NCI-H187 treated with DMSO at 0.1 percent for 48 hours (cell line): ENCODE results near the gene SAMD5.
"Not testable (repeated sequence)": the region's sequence is repeated elsewhere in the genome, so short reads cannot be mapped to it uniquely, and the experiment has no call there.

Experiments
- DNase-seq: peaks from one replicate; lab custom pipeline; 2025; lab: John Stamatoyannopoulos, UW

SAMD5 gene

DNA sequence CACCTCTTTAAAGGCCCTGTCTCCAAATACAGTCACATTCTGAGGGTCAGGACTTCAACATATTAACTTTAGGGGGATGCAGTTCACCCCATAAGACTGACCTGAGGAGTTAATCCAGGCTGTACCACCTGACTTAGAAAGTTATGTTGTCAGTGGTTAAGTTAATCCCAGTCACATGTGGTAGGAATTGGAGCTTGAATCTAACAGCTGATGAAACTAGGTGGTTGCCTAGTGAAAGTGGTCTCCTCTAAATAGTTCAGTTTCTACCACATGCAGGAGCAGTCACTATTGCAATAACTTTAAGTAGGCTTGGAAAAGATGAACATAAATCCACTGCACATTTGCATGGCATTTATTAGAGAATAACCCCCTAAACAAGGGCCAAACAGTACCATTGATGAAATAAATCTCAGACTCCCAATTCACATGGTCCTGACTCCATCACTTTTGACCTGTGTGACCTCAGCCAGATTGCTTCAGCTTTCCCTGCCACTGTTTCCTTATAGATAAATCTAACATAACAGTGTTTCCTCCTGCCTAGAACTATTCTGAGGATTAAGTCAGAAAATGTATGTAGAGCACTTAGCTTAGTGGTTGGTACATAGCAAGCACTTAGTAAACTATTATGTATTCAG is 20.1 kb downstream of the SAMD5 start:
- DNase-seq = no peak

DNA sequence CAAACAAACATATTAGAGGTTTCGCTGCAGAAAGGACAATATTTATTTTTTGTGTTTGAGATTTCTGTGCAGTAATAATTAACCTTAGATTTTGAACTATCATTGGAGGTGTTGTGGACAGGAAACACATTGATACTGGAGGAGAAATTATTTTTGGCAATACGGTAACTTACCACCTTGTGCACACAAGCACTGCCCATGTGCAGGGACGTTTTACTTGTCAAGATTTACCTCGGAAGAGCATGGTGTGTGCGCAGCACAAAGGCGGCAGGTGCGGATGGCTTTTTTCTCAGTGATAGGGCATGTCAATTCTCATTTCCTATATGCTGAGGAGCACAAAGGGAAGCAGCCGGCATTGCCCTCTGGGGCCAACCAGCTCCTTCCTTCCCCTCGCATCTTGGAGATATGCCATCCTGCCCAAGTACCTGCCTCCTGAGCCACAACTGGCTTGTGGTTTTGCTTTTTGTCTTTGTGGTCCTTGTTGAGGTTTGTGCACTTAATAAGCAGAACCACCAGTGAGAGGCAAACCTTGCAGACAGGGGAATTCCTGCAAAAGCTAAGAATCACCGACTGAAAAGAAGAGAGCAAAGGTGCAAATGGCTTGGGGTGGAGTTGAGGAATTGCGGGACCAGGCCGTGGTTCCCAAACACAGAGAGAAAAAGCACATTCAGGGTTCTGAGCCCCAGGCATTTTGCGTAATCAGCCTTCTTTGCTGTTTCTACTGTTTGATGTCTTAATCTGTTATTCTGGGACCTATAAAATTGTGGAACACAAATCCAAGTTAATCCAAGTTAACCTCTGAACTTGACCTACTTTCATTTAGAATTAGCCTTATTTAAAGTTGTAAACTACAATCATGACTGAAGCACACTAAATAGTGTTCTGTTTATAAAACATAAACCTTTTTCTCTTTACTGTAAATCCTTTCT is 21.9 kb downstream of the SAMD5 start:
- no peak for DNase-seq

DNA sequence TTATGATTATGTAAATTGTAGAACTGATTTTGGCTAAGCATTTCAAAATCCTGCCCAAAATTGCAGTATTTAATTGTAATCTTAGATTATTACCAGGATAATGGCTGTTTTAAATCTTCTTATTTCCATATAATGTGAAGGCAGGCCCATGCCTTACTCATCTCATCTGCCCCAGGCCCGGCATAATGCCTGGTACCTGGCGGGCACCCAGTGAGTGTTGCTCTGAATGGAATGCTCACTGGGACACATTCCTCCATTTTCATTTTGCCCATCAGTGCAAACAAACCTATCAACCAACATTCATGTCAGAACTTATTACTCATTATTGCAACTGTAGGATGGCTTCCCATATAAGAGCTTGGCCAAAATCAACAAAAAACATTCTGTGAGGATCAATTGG is 22.8 kb downstream of the SAMD5 start:
- DNase-seq = no peak

DNA sequence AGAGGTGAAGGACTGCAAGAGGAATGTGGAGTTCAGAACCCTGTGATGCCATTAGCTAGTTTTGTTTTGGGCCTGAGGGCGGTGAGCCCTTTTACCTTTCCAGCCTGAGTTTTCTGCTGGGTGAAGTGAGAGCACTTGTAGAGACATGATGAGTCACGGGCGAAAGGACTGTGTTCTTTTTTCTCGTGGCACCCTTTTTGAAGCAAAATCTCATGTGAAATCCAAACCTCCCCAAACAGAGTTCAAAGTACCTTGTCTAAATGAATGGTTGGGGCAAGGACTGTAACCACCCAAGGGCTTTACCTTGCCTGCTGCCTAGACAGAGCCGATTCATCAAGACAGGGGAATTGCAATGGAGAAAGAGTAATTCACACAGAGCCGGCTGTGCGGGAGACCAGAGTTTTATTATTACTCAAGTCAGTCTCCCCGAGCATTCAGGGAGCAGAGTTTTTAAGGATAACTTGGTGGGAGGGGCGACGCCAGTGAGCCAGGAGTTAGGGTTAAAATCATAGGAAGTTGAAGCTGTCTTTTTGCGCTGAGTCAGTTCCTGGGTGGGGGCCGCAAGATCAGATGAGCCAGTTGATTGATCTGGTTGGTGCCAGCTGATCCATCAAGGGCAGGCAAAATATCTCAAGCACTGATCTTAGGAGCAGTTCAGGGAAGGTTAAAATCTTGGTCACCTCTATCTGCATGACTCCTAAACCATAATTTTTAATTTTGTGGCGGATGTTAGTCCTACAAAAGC is 25.8 kb downstream of the SAMD5 start:
- no peak for DNase-seq

DNA sequence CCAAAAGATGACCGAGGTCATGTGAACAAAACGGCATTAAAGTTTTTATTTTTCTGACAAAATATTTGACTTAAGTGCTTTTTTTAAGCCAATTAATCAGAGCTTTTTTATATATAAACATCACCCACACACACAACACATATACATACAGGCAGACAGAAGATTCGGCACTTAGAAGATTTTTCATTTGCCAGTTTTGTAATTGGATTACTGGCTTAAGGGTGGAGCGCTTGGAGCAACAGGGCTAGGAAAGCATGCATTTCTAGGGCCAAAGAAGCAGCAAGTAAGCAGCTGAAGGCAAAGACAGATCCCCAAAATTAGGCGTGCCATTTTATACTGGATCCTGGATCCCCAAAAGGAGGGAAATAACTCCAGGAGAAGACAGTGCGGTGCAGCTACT is 30.3 kb downstream of the SAMD5 start:
- no peak for DNase-seq

DNA sequence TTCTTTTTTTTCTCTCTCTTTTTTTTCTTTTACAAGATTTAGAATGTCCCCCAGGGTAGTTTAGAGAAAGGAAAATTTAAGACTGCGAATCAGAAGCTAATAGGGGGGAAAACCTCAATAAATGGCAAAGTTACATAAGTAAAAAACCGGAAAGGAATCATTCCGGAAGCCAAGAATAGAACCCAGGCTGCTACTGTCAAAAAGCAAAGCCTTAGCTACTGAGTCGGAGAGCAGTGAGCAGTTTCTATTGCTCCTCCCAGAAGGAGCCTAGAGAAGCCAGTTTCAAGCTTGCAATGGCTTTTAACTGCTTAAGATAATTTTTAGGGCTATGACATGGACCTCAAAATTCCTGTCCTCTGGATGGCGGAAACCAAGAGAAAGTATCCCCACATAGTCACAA is 31.6 kb downstream of the SAMD5 start:
- no peak for DNase-seq

DNA sequence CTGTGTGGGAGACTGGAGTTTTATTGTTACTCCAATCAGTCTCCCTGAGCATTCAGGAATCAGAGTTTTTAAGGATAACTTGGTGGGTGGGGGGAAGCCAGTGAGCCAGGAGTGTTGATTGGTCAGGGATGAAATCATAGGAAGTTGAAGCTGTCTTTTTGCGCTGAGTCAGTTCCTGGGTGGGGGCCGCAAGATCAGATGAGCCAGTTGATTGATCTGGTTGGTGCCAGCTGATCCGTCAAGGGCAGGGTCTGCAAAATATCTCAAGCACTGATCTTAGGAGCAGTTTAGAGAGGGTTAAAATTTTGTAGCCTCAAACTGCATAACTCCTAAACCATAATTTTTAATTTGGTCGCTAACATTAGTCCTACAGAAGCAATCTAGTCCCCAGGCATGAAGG is 33.9 kb downstream of the SAMD5 start:
- DNase-seq = not testable (repeated sequence)

DNA sequence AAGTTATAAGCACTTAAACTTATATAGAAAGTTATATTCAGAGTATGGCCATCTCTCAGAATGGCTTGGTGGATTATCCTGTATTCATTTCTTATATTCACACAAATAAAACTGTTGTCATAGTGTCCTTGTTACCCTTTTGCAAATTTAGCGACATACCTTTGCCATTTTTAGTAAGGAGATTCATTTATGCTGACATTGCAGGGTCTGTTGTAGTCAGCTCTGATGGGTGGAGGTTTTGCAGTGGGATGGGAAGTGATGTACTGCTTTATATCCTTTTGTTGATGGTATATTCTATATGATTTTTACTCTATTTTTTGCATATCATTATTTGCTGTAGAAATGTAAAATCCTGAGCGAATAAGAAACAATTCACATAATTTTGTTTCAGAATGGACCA is 35.9 kb downstream of the SAMD5 start:
- no peak for DNase-seq

DNA sequence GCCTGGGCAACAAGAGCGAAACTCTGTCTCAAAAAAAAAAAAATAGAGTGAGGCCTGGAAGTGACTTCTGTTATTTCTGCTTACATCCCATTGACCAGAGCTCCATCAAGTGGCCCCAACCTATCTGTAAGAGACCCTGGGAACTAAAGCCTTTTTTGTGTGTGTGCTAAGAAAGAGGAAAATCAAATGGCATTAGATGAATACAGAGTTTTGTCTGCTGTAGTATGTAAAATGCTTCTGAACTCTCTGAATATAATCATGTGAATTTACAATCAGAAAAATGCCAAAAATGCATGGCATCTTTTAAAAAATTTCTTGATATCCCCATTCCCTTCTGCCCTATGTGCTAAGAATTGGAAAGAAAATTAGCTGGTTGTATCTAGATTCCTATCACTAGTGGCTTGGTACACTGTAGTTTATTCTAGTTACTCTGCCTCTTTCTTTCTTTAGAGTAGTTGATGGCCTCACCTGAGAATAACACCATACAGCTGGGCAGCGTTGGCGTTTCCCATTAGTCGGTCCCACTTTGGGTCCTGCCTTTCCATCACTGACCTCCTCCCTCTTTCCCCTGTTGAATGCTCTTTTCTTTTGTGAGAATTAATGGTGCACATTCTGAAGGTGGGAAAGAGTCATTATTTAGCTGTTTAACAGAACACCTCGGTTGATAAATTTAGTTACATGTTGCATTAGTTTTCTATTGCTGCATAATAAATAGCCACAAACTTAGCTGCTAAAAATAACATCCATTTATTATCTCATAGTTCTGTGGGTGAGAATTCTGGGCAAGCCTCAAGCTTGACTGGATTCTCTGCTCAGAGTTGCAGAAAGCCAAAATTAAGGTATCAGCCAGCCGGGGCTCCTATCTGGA is 38.2 kb downstream of the SAMD5 start:
- DNase-seq = no peak

DNA sequence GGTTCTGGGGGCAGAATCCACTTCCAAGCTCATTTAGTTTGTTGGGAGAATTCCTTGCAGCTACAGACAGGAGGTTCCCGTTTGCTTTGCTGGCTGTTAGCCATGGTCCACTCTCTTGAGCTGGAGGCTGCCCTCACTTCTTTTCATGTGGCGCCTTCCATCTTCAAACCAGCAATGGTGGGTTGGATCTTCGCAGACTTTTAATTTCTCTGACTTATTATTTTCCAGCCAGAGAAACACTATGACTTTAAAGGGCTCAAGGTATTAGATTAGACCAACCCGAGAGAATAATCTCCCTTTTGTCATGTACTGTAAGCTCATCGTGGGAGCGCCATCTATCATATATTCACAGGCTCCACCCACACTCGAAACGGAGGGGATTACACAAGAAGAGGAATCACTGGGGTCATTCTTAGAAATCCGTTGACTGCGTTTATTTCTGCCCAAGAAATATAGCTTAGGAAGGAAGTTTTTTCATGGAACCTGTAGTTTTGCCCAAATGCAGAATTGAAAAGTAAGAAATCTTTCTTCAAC is 38.9 kb downstream of the SAMD5 start:
- DNase-seq = no peak

DNA sequence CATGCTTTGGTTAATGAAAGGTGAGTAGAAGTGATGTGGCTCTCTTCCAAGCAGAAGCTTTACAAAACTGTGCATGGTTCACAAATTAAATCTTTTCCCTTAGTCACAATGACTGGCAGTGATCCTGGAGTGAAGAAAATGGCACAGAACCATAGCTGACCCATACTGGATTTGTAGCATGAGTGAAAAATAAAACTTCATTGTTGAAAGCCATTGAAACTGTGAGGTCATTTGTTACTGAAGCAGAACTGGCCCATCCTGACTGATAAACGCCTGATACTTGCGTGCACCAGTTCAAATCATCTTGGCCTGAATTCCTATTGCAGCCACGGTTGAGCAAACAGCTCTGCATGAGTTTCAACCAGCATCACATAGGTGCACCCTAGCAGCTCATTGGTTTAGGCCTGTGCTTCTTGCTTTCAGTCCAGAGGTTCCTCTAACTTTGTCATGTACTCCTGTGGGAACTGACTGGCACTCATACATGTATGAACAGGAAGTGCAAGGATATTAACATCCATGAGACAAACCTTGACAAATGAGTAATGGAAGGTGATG is 40.5 kb downstream of the SAMD5 start:
- DNase-seq = no peak

DNA sequence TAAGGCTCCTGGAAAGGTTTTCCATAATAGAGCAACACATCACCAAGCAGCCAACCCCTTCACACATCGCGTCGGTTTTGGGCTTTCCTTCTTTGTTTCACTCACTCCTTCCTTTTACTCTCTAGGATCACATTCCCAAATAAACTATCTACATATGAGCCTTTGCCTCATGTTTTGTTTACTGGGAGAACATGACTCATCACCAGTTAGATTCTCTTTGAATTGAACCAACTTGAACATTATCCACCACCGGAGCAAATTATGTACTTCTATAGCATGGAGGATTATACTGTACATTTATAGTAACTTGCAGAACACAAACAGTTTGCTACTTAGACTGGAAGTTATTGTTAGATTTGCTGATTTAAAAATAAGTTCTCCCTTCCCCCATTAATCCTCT is 41.0 kb downstream of the SAMD5 start:
- no peak for DNase-seq

DNA sequence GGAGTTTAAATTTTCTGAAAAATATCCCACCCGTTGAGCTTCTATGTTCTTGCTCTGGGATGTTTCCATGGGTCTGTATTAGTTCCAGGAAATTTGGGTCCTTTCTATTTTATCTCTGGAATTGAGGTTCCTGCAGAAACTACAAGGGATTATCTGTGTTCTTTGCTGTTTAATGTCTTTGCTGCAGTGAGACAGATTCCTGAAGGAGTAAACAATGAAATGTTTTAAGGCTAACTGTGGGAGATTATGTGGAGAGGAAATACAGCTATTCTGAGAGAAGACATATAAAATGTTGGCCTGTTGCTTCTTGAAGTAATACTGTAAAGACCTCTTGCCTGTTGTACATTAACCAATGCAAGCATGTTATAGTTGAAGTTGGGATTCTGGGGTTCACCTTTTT is 43.5 kb downstream of the SAMD5 start:
- no peak for DNase-seq

DNA sequence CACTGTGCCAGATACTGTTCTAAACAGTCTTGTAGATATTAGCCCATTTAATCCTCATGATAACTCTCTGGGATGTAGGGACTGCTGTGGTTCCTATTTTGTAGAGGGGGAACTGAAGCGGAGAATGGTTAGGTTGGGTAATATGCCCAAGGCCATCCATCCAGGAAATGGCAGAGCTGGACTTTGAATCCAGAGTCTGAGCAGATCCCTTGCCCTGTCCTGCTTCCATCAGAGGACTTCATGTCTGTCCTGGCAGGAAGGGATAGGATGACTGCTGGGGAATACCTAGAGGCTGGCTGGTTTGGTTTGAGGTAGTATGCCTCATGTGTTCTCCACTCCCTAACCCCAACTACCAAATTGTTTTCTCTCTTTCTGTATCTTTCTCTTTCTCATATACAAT is 44.6 kb downstream of the SAMD5 start:
- no peak for DNase-seq

DNA sequence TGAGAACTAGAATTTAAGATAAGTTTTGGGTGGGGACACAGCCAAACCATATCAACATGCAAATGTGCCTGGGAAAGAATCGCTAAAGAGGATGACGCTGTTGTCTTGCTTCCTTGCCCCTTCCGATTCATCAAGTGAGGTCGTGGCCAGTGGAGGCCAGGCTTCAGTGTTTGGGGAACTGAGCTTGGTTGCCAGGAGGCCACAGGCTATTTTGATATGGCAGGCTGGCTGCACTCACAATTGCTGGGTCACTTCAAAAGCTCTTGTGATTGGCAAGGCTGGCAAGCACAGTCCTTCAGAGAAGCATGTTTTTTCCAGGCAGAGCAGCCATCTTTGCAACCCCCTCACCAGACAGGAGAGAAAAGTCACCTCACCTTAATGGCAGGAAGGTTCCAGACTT is 45.8 kb downstream of the SAMD5 start:
- no peak for DNase-seq

DNA sequence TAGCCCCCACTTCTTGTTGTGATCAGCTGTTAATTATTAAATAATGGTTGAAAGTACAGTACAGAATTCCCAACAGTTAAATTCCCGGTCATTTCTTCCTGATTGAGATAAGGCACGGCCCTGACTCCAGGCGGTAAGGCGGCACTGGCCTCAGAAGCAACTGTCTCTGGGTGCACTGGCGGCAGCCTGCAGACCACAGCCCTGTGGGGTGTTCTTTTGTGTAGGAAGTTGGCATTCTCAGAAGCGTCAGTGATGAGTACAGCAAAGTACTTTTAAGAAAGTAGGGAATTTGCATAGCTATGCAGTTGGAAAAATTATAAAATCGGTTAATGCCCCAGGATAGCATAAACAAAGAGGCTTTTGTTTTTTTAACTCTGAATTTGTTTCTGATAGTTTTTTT is 50.5 kb downstream of the SAMD5 start:
- no peak for DNase-seq

DNA sequence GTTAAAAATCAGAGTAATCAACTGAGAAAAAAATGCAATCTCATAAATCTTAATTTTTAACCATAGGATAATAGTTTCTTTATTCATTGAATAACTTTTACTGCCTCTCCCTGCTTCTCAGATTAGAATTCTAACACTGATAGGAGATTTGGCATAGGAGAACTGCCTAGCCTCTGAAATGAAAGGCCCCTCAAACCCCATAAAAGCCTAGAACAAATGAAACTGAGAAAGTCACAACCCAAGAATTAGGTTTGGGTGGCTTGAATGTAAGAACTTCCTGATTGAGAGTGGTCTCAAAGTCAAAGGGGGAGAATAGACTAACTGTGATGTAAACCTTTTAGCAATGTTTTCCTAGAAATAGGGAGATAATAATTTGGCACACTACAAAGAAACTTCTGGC is 52.2 kb downstream of the SAMD5 start:
- DNase-seq = no peak

DNA sequence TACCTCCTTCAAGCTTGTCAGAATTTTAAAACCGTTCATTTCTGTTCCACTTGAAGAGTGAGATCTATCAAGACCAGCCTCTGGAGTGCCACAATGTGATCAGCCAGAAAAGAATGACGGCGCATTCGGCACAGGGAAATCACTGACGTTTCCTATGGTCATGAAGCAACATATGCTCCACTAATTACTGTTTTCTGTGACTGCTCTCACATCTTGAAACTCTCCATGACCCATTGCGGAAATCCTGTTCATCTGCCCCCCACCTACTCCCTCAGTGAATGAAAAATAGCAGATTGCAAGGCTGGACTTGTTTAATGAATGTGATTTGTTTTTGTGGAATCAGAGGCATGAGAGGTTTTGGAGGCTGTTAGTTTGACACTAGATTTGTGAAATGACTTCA is 53.2 kb downstream of the SAMD5 start:
- no peak for DNase-seq

DNA sequence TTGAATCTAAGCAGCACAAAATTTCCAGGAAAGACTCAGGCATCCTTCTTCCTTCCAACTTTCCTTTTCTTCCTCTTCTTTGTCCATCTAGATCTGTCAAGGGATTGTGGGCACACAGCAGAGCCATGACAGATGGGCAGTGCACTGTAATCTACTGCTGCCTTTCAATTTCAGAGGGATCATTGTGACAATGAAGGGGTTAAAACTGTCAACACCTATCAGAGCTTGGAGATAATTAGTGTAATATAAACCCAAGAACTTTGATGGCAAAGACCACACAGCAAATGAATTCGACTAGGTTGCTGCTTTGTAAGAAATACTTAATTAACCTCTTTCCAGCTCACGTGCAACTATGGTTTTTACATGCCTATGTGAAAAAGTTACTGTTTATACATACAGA is 55.0 kb downstream of the SAMD5 start:
- no peak for DNase-seq

DNA sequence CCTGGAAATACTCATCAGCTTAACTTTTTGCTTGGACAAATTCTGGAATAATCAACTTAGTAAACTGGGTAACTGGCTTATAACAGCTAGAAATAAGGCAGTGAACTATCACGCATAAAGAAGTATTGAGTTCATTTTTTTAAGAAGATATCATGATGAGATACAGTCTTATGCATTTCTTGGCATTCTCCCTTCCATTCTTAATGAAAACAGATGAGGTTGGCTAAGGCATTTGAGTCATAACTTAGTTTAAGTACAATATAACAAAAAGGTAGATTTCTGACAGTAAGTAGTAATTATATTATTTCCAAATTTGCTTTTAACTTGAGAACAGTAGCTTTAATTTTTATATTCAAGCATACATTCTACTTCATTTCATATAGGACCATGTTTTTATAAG is 56.1 kb downstream of the SAMD5 start:
- DNase-seq = no peak

DNA sequence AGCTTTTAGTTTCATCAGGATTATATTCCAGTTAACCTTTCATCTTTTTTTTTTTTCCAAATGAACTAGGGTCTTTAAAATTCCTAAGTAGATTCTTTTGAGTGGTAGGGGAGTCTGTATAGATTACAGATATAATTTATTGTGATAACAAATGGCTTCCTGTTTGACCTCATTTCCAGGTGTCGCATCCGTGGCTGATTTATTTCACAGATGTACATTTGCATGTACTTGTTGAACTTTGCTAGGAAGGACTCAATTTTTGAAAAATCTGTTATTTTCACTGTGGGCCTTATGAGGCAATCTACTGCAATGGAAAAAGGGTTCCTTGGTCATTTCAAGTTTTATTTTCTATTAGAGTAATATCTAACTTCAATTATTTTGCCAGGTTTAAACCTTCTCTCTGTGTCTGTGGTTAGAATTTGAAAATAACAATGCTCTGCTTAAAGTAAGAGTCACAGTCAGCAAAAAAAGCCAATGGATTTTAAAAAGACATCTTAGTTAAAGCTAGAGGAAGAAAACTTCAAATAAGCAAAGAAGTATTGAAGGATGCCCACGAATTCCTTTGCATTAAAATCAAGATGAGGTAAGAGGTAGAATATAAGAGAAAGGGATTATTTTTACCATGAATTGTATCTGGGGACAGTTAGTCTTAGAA is 57.9 kb downstream of the SAMD5 start:
- DNase-seq = no peak
